ENCODE results near the gene ERAP2. TPM values are rescaled to one million over a fixed set of nuclear protein-coding genes. Genes with fewer than 3 reads are reported as not detected.

Gene ERAP2
- total RNA-seq, 1 experiment from 2014 or later = 4.5 TPM

DNA sequence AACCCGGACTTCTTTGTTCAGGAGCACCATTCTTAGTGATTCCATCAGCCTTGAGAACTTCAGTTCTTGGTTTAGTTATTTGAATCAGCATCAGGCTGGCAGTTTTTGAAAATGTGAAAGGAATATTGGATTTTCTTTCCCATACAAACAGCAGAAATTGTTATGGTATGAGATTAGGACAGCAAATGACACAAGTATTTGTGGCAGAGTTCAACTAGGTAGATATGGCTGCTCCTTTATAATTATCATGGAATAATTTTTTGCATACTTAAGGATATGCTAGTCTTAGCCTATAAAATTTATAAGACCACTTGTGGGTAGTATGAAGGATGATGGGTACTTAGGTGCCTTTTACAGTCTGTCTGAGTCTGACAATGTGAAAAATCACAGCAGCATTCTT, 25.5 kb downstream of the ERAP2 start:
- H3K4me3 Mint-ChIP-seq (ENCODE audit: unreplicated experiment) = no peak overlapping the region

DNA sequence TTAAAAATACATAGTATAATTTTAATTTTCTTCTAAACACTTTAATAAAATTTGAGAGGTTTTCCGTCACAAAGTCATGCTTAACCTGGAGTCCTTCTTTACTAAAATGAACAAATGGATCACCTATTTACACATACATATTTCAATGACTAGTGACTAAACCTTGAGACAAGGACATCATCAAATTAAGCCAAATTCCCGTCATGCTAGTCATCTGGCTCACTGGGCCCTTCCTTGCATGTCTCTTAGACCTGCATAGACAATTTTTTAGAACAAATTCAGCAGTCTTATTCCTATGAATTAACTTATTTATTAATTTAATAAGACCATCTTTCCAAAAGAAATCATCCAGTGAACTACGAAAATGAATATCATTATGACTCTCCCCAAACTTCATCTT, 26.6 kb downstream of the ERAP2 start:
- no peaks in the 10 kb centered on the region for H3K9me3 Mint-ChIP-seq (ENCODE audit: unreplicated experiment)
- DNase-seq = no peak
- H3K9me3 ChIP-seq = no peaks in the 10 kb centered on the region
- no peak overlapping the region for H3K4me3 Mint-ChIP-seq (ENCODE audit: unreplicated experiment)
- H3K27me3 ChIP-seq (replicated peaks; ENCODE audit: control insufficient read depth, insufficient read depth, low read length) = no peaks in the 10 kb centered on the region
- no peak overlapping the region for H3K27ac Mint-ChIP-seq (ENCODE audit: unreplicated experiment)
- H3K4me3 ChIP-seq (ENCODE audit: low read depth, low read length) = no peak overlapping the region
- TF ChIP-seq, protein P1, sequence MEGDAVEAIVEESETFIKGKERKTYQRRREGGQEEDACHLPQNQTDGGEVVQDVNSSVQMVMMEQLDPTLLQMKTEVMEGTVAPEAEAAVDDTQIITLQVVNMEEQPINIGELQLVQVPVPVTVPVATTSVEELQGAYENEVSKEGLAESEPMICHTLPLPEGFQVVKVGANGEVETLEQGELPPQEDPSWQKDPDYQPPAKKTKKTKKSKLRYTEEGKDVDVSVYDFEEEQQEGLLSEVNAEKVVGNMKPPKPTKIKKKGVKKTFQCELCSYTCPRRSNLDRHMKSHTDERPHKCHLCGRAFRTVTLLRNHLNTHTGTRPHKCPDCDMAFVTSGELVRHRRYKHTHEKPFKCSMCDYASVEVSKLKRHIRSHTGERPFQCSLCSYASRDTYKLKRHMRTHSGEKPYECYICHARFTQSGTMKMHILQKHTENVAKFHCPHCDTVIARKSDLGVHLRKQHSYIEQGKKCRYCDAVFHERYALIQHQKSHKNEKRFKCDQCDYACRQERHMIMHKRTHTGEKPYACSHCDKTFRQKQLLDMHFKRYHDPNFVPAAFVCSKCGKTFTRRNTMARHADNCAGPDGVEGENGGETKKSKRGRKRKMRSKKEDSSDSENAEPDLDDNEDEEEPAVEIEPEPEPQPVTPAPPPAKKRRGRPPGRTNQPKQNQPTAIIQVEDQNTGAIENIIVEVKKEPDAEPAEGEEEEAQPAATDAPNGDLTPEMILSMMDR (IDR thresholded peaks at IDR 0.05; ENCODE audit: insufficient read depth in 1 of 2, low read depth in 1 of 2, low read length in 1 of 2, severe bottlenecking in 1 of 2, unreplicated experiment in 1 of 2) = no peak
- H3K4me1 ChIP-seq = 0 out of 2 replicates have a peak, but pooled peaks cover under 1% of the 10 kb centered on the region
- no peaks in the 10 kb centered on the region for H3K27me3 Mint-ChIP-seq (ENCODE audit: insufficient read depth, unreplicated experiment)
- POLR2A ChIA-PET = no interaction called here
- intact Hi-C loops (cut with micrococcal nuclease; ENCODE audit: unreplicated experiment) = no loop called here
- H3K36me3 ChIP-seq (ENCODE audit: control insufficient read depth, insufficient read depth, low read length) = no peaks in the 10 kb centered on the region
- no peaks in the 10 kb centered on the region for H3K36me3 Mint-ChIP-seq (ENCODE audit: insufficient read depth, unreplicated experiment)
- no TSS peak for BruUV-seq (replicated peaks)
- CTCF ChIA-PET = no interaction called here
- no peaks in the 10 kb centered on the region for H3K4me1 Mint-ChIP-seq (ENCODE audit: low read depth, unreplicated experiment)

More for the DNA sequence above, 25.5 kb downstream of the ERAP2 start:
- Mint-ChIP-seq H3K36me3 (ENCODE audit: insufficient read depth, unreplicated experiment) (no peaks in the 10 kb centered on the region), H3K4me1 (ENCODE audit: low read depth, unreplicated experiment) (no peaks in the 10 kb centered on the region), H3K27me3 (ENCODE audit: insufficient read depth, unreplicated experiment) (no peaks in the 10 kb centered on the region), H3K27ac (ENCODE audit: unreplicated experiment) (no peak overlapping the region), H3K9me3 (ENCODE audit: unreplicated experiment) (no peaks in the 10 kb centered on the region)
- no TSS peak for BruUV-seq (replicated peaks)
- intact Hi-C loops (cut with micrococcal nuclease; ENCODE audit: unreplicated experiment) = no loop called here
- no peaks in the 10 kb centered on the region for H3K36me3 ChIP-seq (ENCODE audit: control insufficient read depth, insufficient read depth, low read length)
- TF ChIP-seq, protein P1 (IDR thresholded peaks at IDR 0.05; ENCODE audit: insufficient read depth in 1 of 2, low read depth in 1 of 2, low read length in 1 of 2, severe bottlenecking in 1 of 2, unreplicated experiment in 1 of 2) = no peak
- no peaks in the 10 kb centered on the region for H3K9me3 ChIP-seq
- ChIA-PET POLR2A (no interaction called here), CTCF (interaction anchor here (1.3 kb wide), 1 partner anchor 33 kb away, joined by 7 read pairs; no protein-coding TSS in a partner anchor)
- no peak overlapping the region for H3K4me3 ChIP-seq (ENCODE audit: low read depth, low read length)
- no peaks in the 10 kb centered on the region for H3K27me3 ChIP-seq (replicated peaks; ENCODE audit: control insufficient read depth, insufficient read depth, low read length)
- DNase-seq = no peak
- no peaks in the 10 kb centered on the region for H3K4me1 ChIP-seq

DNA sequence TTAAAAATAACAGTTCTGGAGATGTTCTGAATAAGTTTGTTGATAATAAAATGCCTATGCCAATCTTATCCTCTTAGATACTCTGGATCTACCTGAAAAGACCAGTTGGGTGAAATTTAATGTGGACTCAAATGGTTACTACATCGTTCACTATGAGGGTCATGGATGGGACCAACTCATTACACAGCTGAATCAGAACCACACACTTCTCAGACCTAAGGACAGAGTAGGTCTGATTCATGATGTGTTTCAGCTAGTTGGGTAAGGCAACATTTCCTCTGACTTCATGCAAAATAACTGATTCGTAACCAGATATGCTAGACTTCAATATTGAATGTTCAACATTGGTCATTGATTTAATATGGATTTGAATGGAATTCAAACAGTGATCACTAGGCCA, 27.0 kb downstream of the ERAP2 start:
- Mint-ChIP-seq H3K36me3 (ENCODE audit: insufficient read depth, unreplicated experiment) (no peaks in the 10 kb centered on the region), H3K27me3 (ENCODE audit: insufficient read depth, unreplicated experiment) (no peaks in the 10 kb centered on the region), H3K9me3 (ENCODE audit: unreplicated experiment) (no peaks in the 10 kb centered on the region), H3K4me3 (ENCODE audit: unreplicated experiment) (no peak overlapping the region), H3K4me1 (ENCODE audit: low read depth, unreplicated experiment) (no peaks in the 10 kb centered on the region), H3K27ac (ENCODE audit: unreplicated experiment) (no peak overlapping the region)
- TF ChIP-seq, protein P1 (IDR thresholded peaks at IDR 0.05; ENCODE audit: insufficient read depth in 1 of 2, low read depth in 1 of 2, low read length in 1 of 2, severe bottlenecking in 1 of 2, unreplicated experiment in 1 of 2) = no peak
- Histone ChIP-seq H3K4me1 (0 out of 2 replicates have a peak, but pooled peaks cover 4% of the 10 kb centered on the region), H3K36me3 (ENCODE audit: control insufficient read depth, insufficient read depth, low read length) (no peaks in the 10 kb centered on the region), H3K4me3 (ENCODE audit: low read depth, low read length) (no peak overlapping the region), H3K27me3 (replicated peaks; ENCODE audit: control insufficient read depth, insufficient read depth, low read length) (no peaks in the 10 kb centered on the region), H3K9me3 (no peaks in the 10 kb centered on the region)
- intact Hi-C loops (cut with micrococcal nuclease; ENCODE audit: unreplicated experiment) = no loop called here
- CTCF ChIA-PET = no interaction called here
- no TSS peak for BruUV-seq (replicated peaks)
- DNase-seq = no peak
- POLR2A ChIA-PET = no interaction called here
